Mesodermal cell (in vitro differentiated cells): ENCODE data around the gene LIMS1.

Source experiments
- H3K27ac ChIP-seq: 2 replicates; pipeline ENCODE4 v1.7.0; 2013; ENCODE audit warnings: mild to moderate bottlenecking, low read depth, low read length, moderate library complexity; ENCODE audit not compliant: severe bottlenecking
- H3K36me3 ChIP-seq: 2 replicates; pipeline ENCODE4 v1.7.1; 2013; ENCODE audit warnings: mild to moderate bottlenecking, low read length, moderate library complexity; ENCODE audit not compliant: control insufficient read depth, insufficient read depth
- H3K4me1 ChIP-seq: one replicate; pipeline ENCODE4 v1.7.1; 2013; ENCODE audit warnings: mild to moderate bottlenecking, low read length; ENCODE audit not compliant: insufficient read depth, control insufficient read depth, poor library complexity, severe bottlenecking
- H3K4me3 ChIP-seq: 2 replicates; pipeline ENCODE4 v1.7.0; 2013; ENCODE audit warnings: low read length, control low read depth, mild to moderate bottlenecking; ENCODE audit not compliant: insufficient read depth, poor library complexity, severe bottlenecking; ENCODE audit errors: extremely low read depth
- H3K9me3 ChIP-seq: 2 replicates; pipeline ENCODE4 v1.7.1; 2013; ENCODE audit warnings: mild to moderate bottlenecking, low read length, moderate library complexity; ENCODE audit not compliant: control insufficient read depth
- WGBS, 2 experiments: methylation state at CpG; one replicate each; pipeline ENCODE4 v1.1.5; 2013; ENCODE audit warnings: missing lambda C conversion rate in 2 of 2; ENCODE audit not compliant: insufficient coverage in 2 of 2; 5-methylcytosine and 5-hydroxymethylcytosine counted together

LIMS1 gene

GRCh38 chr2:108531674-108532055 is 2.6 kb upstream of the LIMS1 start:
- Histone ChIP-seq H3K9me3 (no peaks in the 10 kb centered on the region), H3K36me3 (no peaks in the 10 kb centered on the region), H3K4me3 (no peak overlapping the region), H3K27ac (no peak overlapping the region), H3K4me1 (peaks cover 8% of the 10 kb centered on the region)
- no CpG with 5 or more reads among the region's 5 CpGs for WGBS, 2 experiments

- 0% methylated on average over 30 to 38 of the region's 57 CpGs for WGBS, 2 experiments
- Histone ChIP-seq H3K36me3 (no peaks in the 10 kb centered on the region), H3K4me3 (peak overlapping the region; percentile 67), H3K9me3 (no peaks in the 10 kb centered on the region), H3K27ac (peak overlapping the region; percentile 51), H3K4me1 (peaks cover 19% of the 10 kb centered on the region)
These were observed 500 bp downstream of the LIMS1 start for GRCh38 chr2:108534584-108535356.

- peaks cover 19% of the 10 kb centered on the region for H3K4me1 ChIP-seq
- H3K36me3 ChIP-seq, result no peaks in the 10 kb centered on the region
- no peak overlapping the region for H3K27ac ChIP-seq
- peak overlapping the region; percentile 67 for H3K4me3 ChIP-seq
- 14 to 19% methylated on average over 8 to 9 of the region's 9 CpGs for WGBS, 2 experiments
- H3K9me3 ChIP-seq, result no peaks in the 10 kb centered on the region
These were observed 1.0 kb downstream of the LIMS1 start for GRCh38 chr2:108535357-108535631.

GRCh38 chr2:108536133-108536780 is 2.0 kb downstream of the LIMS1 start:
- Histone ChIP-seq H3K36me3 (peaks cover 9% of the 10 kb centered on the region), H3K4me3 (peak overlapping the region; percentile 67), H3K4me1 (peaks cover 19% of the 10 kb centered on the region), H3K9me3 (no peaks in the 10 kb centered on the region), H3K27ac (no peak overlapping the region)
- 84 to 90% methylated on average over 3 to 5 of the region's 7 CpGs for WGBS, 2 experiments

- peaks cover 14% of the 10 kb centered on the region for H3K36me3 ChIP-seq
- no peaks in the 10 kb centered on the region for H3K9me3 ChIP-seq
- no peak overlapping the region for H3K27ac ChIP-seq
- H3K4me1 ChIP-seq, result peaks cover 13% of the 10 kb centered on the region
- peak overlapping the region; percentile 67 for H3K4me3 ChIP-seq
- WGBS, 2 experiments, result 93 to 94% methylated on average over 2 to 4 of the region's 5 CpGs
These were observed 2.6 kb downstream of the LIMS1 start for GRCh38 chr2:108536911-108537310.

GRCh38 chr2:108538000-108538625 is 3.8 kb downstream of the LIMS1 start:
- Histone ChIP-seq H3K36me3 (peaks cover 26% of the 10 kb centered on the region), H3K4me3 (no peak overlapping the region), H3K9me3 (peaks cover 11% of the 10 kb centered on the region), H3K27ac (no peak overlapping the region), H3K4me1 (peaks cover 13% of the 10 kb centered on the region)
- 64 to 75% methylated on average over 5 of the region's 5 CpGs for WGBS, 2 experiments

GRCh38 chr2:108541451-108541850 is 7.2 kb downstream of the LIMS1 start:
- H3K4me1 ChIP-seq, result peaks cover 13% of the 10 kb centered on the region
- 100% methylated on average over 1 to 4 of the region's 4 CpGs for WGBS, 2 experiments
- H3K27ac ChIP-seq, result no peak overlapping the region
- peaks cover 22% of the 10 kb centered on the region for H3K9me3 ChIP-seq
- H3K36me3 ChIP-seq, result peaks cover 41% of the 10 kb centered on the region
- no peak overlapping the region for H3K4me3 ChIP-seq

GRCh38 chr2:108542071-108542470 is 7.8 kb downstream of the LIMS1 start:
- peaks cover 8% of the 10 kb centered on the region for H3K4me1 ChIP-seq
- H3K27ac ChIP-seq, result no peak overlapping the region
- 100% methylated on average over 2 of the region's 4 CpGs; no CpG with 5 or more reads in 1 of the 2 experiments for WGBS, 2 experiments
- no peak overlapping the region for H3K4me3 ChIP-seq
- H3K9me3 ChIP-seq, result peaks cover 22% of the 10 kb centered on the region
- peaks cover 41% of the 10 kb centered on the region for H3K36me3 ChIP-seq

- Histone ChIP-seq H3K27ac (peak overlapping the region; percentile 58), H3K4me3 (no peak overlapping the region), H3K36me3 (peaks cover 20% of the 10 kb centered on the region), H3K9me3 (peaks cover 16% of the 10 kb centered on the region), H3K4me1 (peaks cover 15% of the 10 kb centered on the region)
- WGBS, 2 experiments, result 74 to 76% methylated on average over 3 of the region's 5 CpGs
These were observed 13.3 kb downstream of the LIMS1 start for GRCh38 chr2:108547606-108548005.

GRCh38 chr2:108548208-108549003 is 14.1 kb downstream of the LIMS1 start:
- 84 to 97% methylated on average over 4 to 5 of the region's 9 CpGs for WGBS, 2 experiments
- Histone ChIP-seq H3K4me3 (no peak overlapping the region), H3K4me1 (peaks cover 23% of the 10 kb centered on the region), H3K36me3 (peaks cover 12% of the 10 kb centered on the region), H3K27ac (peak overlapping the region; percentile 58), H3K9me3 (peaks cover 8% of the 10 kb centered on the region)
